ENCODE measurements around the gene HJURP. TPM values are rescaled to one million over a fixed set of nuclear protein-coding genes. Genes with fewer than 3 reads are reported as not detected.

Gene HJURP
- total RNA-seq, 1 donor from 2014 or later = 42.1 TPM

GRCh38 chr2:233830111-233830802, 24.1 kb downstream of the HJURP start:
- Mint-ChIP-seq H3K36me3 (no peaks in the 10 kb centered on the region), H3K9me3 (no peaks in the 10 kb centered on the region), H3K4me3 (no peak overlapping the region), H3K4me1 (ENCODE audit: unreplicated experiment) (peaks cover 7% of the 10 kb centered on the region), H3K27me3 (no peaks in the 10 kb centered on the region), H3K27ac (no peak overlapping the region)
- no peak for DNase-seq (ENCODE audit: extremely low spot score, unreplicated experiment)
- TF ChIP-seq CTCF (conservative IDR thresholded peaks at IDR 0.05) = no peak

- no peak overlapping the region for H3K4me3 Mint-ChIP-seq
Measured at GRCh38 chr2:233829193-233830110, 24.9 kb downstream of the HJURP start.

GRCh38 chr2:233828546-233829192, 25.7 kb downstream of the HJURP start:
- Mint-ChIP-seq H3K27me3 (no peaks in the 10 kb centered on the region), H3K9me3 (no peaks in the 10 kb centered on the region), H3K27ac (no peak overlapping the region), H3K36me3 (no peaks in the 10 kb centered on the region), H3K4me3 (no peak overlapping the region), H3K4me1 (ENCODE audit: unreplicated experiment) (peaks cover 7% of the 10 kb centered on the region)
- DNase-seq (ENCODE audit: extremely low spot score, unreplicated experiment) = peak; percentile 51
- no peak for TF ChIP-seq CTCF (conservative IDR thresholded peaks at IDR 0.05)

More at GRCh38 chr2:233829193-233830110, 24.9 kb downstream of the HJURP start:
- Mint-ChIP-seq H3K9me3 (no peaks in the 10 kb centered on the region), H3K4me1 (ENCODE audit: unreplicated experiment) (peaks cover 7% of the 10 kb centered on the region), H3K27me3 (no peaks in the 10 kb centered on the region), H3K27ac (no peak overlapping the region), H3K36me3 (no peaks in the 10 kb centered on the region)
- no peak for TF ChIP-seq CTCF (conservative IDR thresholded peaks at IDR 0.05)
- peak; percentile 58 for DNase-seq (ENCODE audit: extremely low spot score, unreplicated experiment)

- Mint-ChIP-seq H3K36me3 (no peaks in the 10 kb centered on the region), H3K4me3 (no peak overlapping the region), H3K27me3 (peaks cover 4% of the 10 kb centered on the region), H3K9me3 (no peaks in the 10 kb centered on the region), H3K4me1 (ENCODE audit: unreplicated experiment) (no peaks in the 10 kb centered on the region), H3K27ac (no peak overlapping the region)
- DNase-seq (ENCODE audit: extremely low spot score, unreplicated experiment) = no peak
- no peak for TF ChIP-seq CTCF (conservative IDR thresholded peaks at IDR 0.05)
Measured at GRCh38 chr2:233824373-233824772, 30.0 kb downstream of the HJURP start.

GRCh38 chr2:233823731-233824121, 30.6 kb downstream of the HJURP start:
- no peak for TF ChIP-seq CTCF (conservative IDR thresholded peaks at IDR 0.05)
- Mint-ChIP-seq H3K27me3 (peaks cover 4% of the 10 kb centered on the region), H3K4me3 (no peak overlapping the region), H3K9me3 (no peaks in the 10 kb centered on the region), H3K27ac (no peak overlapping the region), H3K36me3 (no peaks in the 10 kb centered on the region), H3K4me1 (ENCODE audit: unreplicated experiment) (no peaks in the 10 kb centered on the region)
- DNase-seq (ENCODE audit: extremely low spot score, unreplicated experiment) = no peak

All from type B pancreatic cell (in vitro differentiated cells).